HepG2 (cell line): ENCODE measurements around the gene EFS. TPM values are rescaled to one million over a fixed set of nuclear protein-coding genes. Genes with fewer than 3 reads are reported as not detected.

Experiments used
- ELF3 ChIP-seq: IDR thresholded peaks from 2 replicates; pipeline ENCODE4 v1.6.1; 2016; ENCODE audit warnings: missing genetic modification reagents, missing compliant biosample characterization
- FOXK2 ChIP-seq: fragments of 450-650 bp; IDR thresholded peaks from 2 replicates; pipeline ENCODE4 v1.6.1; 2016
- HNRNPK ChIP-seq: fragments of 200-400 bp; formaldehyde crosslinking; IDR thresholded peaks from 2 replicates; pipeline ENCODE4 v1.6.1; 2018; ENCODE audit warnings: low read length, low read depth, moderate library complexity, mild to moderate bottlenecking; ENCODE audit not compliant: poor library complexity, severe bottlenecking
- JUNB ChIP-seq: sonication (generic); formaldehyde crosslinking; IDR thresholded peaks from 2 replicates; pipeline ENCODE4 v1.8.0; 2022; ENCODE audit warnings: missing genetic modification reagents, mild to moderate bottlenecking, borderline replicate concordance
- KDM5B ChIP-seq: sonication (generic); formaldehyde crosslinking; IDR thresholded peaks from 2 replicates; pipeline ENCODE4 v1.4.0; 2020; ENCODE audit warnings: missing genetic modification reagents, mild to moderate bottlenecking, borderline replicate concordance
- RAD51 ChIP-seq: fragments of 450-650 bp; IDR thresholded peaks from 2 replicates; pipeline ENCODE4 v1.6.1; 2016; ENCODE audit warnings: borderline replicate concordance
- RXRA ChIP-seq: sonication (generic); formaldehyde crosslinking; IDR thresholded peaks from 2 replicates; pipeline ENCODE4 v1.5.1; 2020; ENCODE audit warnings: missing genetic modification reagents
- SAFB2 ChIP-seq: sonication (generic); formaldehyde crosslinking; IDR thresholded peaks from 2 replicates; pipeline ENCODE4 v1.5.1; 2020; ENCODE audit warnings: missing genetic modification reagents, low read depth, mild to moderate bottlenecking, borderline replicate concordance
- TBP ChIP-seq: sonication (generic); formaldehyde crosslinking; IDR thresholded peaks from 2 replicates; pipeline ENCODE4 v1.5.0; 2020; ENCODE audit warnings: missing genetic modification reagents
- UBTF ChIP-seq: sonication (generic); formaldehyde crosslinking; IDR thresholded peaks from 2 replicates; pipeline ENCODE4 v1.4.0; 2020; ENCODE audit warnings: mild to moderate bottlenecking, missing genetic modification reagents
- ZBTB46 ChIP-seq: sonication (generic); formaldehyde crosslinking; IDR thresholded peaks from 2 replicates; pipeline ENCODE4 v1.4.0; 2020; ENCODE audit warnings: mild to moderate bottlenecking, missing genetic modification reagents, borderline replicate concordance
- ZC3H13 ChIP-seq: sonication (generic); formaldehyde crosslinking; IDR thresholded peaks from 2 replicates; pipeline ENCODE4 v1.8.1; 2023; ENCODE audit warnings: mild to moderate bottlenecking, missing genetic modification reagents, moderate library complexity
- ZHX2 ChIP-seq, 2 experiments: sonication (generic) in 1 of 2; formaldehyde crosslinking in 1 of 2; IDR thresholded peaks; 2 replicates each; pipeline versions ENCODE4 v1.6.1 to v1.9.0; 2014 to 2022; ENCODE audit warnings: antibody characterized with exemption in 1 of 2, borderline replicate concordance in 1 of 2, inconsistent platforms in 1 of 2, low read depth in 1 of 2, missing genetic modification reagents in 1 of 2
- ZNF264 ChIP-seq: sonication (generic); formaldehyde crosslinking; IDR thresholded peaks from 2 replicates; pipeline ENCODE4 v1.4.0; 2020; ENCODE audit warnings: missing genetic modification reagents
- ZNF691 ChIP-seq: sonication (generic); formaldehyde crosslinking; IDR thresholded peaks from 2 replicates; pipeline ENCODE4 v1.4.0; 2020; ENCODE audit warnings: missing genetic modification reagents, low read depth, mild to moderate bottlenecking, borderline replicate concordance
- polyA plus RNA-seq, 8 experiments: library from polyadenylated mRNA; depleted of rRNA in 3 of 8; stranded (reverse) in 7 of 8; unstranded in 1 of 8; fragments of >200 nt; fragmentation: Illumina TruSeq in 4 of 8; extraction: Trizol in 4 of 8; gene quantifications; 2 replicates each; pipeline versions ENCODE4 v1.2.1 to v1.2.3, GENCODE V29; 2011 to 2016; ENCODE audit warnings: low read depth in 4 of 8, missing spikeins in 1 of 8, mixed read lengths in 1 of 8; ENCODE audit not compliant: insufficient read depth in 1 of 8
- total RNA-seq, 5 experiments: library from RNA; depleted of rRNA; stranded (reverse); fragments of >200 nt; fragmentation: Illumina TruSeq; extraction: Trizol; gene quantifications; 2 replicates each; pipeline ENCODE4 v1.2.3, GENCODE V29; 2016; ENCODE audit warnings: low read depth in 1 of 5

EFS gene
- total and polyA plus RNA-seq, 2 of the 13 experiments (the other 11 are each of a cell fraction or from before 2014, with no cell fraction given), result not detected

GRCh38 chr14:23306412-23307145 is 58.4 kb downstream of the EFS start, which contains the start of gene BCL2L2 (continued):
- TF ChIP-seq UBTF (CRISPR knock-in tag) (peak; percentile 97), ELF3 (CRISPR knock-in tag) (peak; percentile 99), ZBTB46 (peak; percentile 46; the same call in 1 of the 2 replicates), RXRA (peak; percentile 84), JUNB (CRISPR knock-in tag) (no peak), ZNF691 (CRISPR knock-in tag) (0 out of 2 replicates have a peak, but pooled peaks have one; percentile 26), KDM5B (CRISPR knock-in tag) (peak; percentile 99), SAFB2 (CRISPR knock-in tag) (peak; percentile 55; the same call in 1 of the 2 replicates), RAD51 (no peak), FOXK2 (no peak), ZC3H13 (CRISPR knock-in tag) (no peak), ZNF264 (CRISPR knock-in tag) (peak; percentile 82), TBP (no peak), HNRNPK (peak; percentile 100), ZHX2 (IDR thresholded peaks at IDR 0.05; ENCODE audit: low read depth) (peak; percentile 97), ZHX2 (CRISPR knock-in tag; IDR thresholded peaks at IDR 0.05; ENCODE audit: borderline replicate concordance) (peak; percentile 17; the same call in 1 of the 2 replicates)
